ENCODE data around the gene SPOCK1. TPM values are rescaled to one million over a fixed set of nuclear protein-coding genes. Genes with fewer than 3 reads are reported as not detected.

Gene SPOCK1
- total and polyA plus RNA-seq, 2 donors (not counting 3 experiments of a cell fraction or from before 2014, with no cell fraction given): 144 to 280 TPM

GRCh38 chr5:137004279-137004678 lies 494.8 kb downstream of the SPOCK1 start:
- H3K9ac ChIP-seq (replicated peaks; ENCODE audit: extremely low read depth, insufficient read depth, low read length): no peak overlapping the region
- FAIRE-seq (no peak), DNase-seq (ENCODE audit: low read depth, low spot score) (no peak)
- no peaks in the 10 kb centered on the region for H3K27me3 ChIP-seq (ENCODE audit: control insufficient read depth in 2 of 2, insufficient read depth in 2 of 2, low read length in 2 of 2)
- no peaks in the 10 kb centered on the region for H3K9me3 ChIP-seq (replicated peaks; ENCODE audit: control insufficient read depth, insufficient read depth, low read length)
- intact Hi-C loops (cut with micrococcal nuclease): no loop called here
- no peak overlapping the region for H2AFZ ChIP-seq (ENCODE audit: low read depth, low read length)
- H3K9me1 ChIP-seq (replicated peaks; ENCODE audit: control insufficient read depth, extremely low read depth, insufficient read depth, low read length): no peaks in the 10 kb centered on the region
- TF ChIP-seq EZH2 (IDR thresholded peaks at IDR 0.05; ENCODE audit: borderline replicate concordance, low read depth, low read length, severe bottlenecking): no peak
- TF ChIP-seq POLR2AphosphoS5 (IDR thresholded peaks at IDR 0.05; ENCODE audit: insufficient read depth, low read depth, low read length): no peak
- CTCF ChIA-PET: interaction anchor here (0.7 to 1.6 kb wide), 2 partner anchors 9 to 11 kb away, joined by 3 to 6 read pairs; no protein-coding TSS in a partner anchor
- H3K36me3 ChIP-seq (ENCODE audit: control insufficient read depth in 2 of 2, extremely low read depth in 1 of 2, insufficient read depth in 2 of 2, low read length in 2 of 2): no peaks in the 10 kb centered on the region
- dilution Hi-C loops (cut with MboI; ENCODE audit: extremely low pct_ligation_motif_present, low sequenced_read_pairs): no loop called here
- H3K4me1 ChIP-seq (ENCODE audit: control insufficient read depth, extremely low read depth, insufficient read depth, low read length): peaks cover 5% of the 10 kb centered on the region
- no TSS peak for BruUV-seq (replicated peaks)
- H3K27ac ChIP-seq (ENCODE audit: insufficient read depth, low read depth, low read length): no peak overlapping the region
- H3K4me3 ChIP-seq (replicated peaks in 1 of 3; ENCODE audit: insufficient read depth in 1 of 3, low read depth in 1 of 3, low read length in 3 of 3): no peak overlapping the region
- no peaks in the 10 kb centered on the region for H4K20me1 ChIP-seq (replicated peaks; ENCODE audit: control insufficient read depth, extremely low read depth, insufficient read depth, low read length)
- no peak overlapping the region for H3K4me2 ChIP-seq (ENCODE audit: insufficient read depth, low read length)
- H3K79me2 ChIP-seq (ENCODE audit: control insufficient read depth, insufficient read depth, low read length): no peaks in the 10 kb centered on the region
- POLR2A ChIA-PET: no interaction called here

GRCh38 chr5:137001026-137001569 lies 498.0 kb downstream of the SPOCK1 start:
- no peaks in the 10 kb centered on the region for H4K20me1 ChIP-seq (replicated peaks; ENCODE audit: control insufficient read depth, extremely low read depth, insufficient read depth, low read length)
- POLR2A ChIA-PET: no interaction called here
- dilution Hi-C loops (cut with MboI; ENCODE audit: extremely low pct_ligation_motif_present, low sequenced_read_pairs) (no loop called here), intact Hi-C loops (cut with micrococcal nuclease) (no loop called here)
- no peak overlapping the region for H3K4me2 ChIP-seq (ENCODE audit: insufficient read depth, low read length)
- H3K36me3 ChIP-seq (ENCODE audit: control insufficient read depth in 2 of 2, extremely low read depth in 1 of 2, insufficient read depth in 2 of 2, low read length in 2 of 2): no peaks in the 10 kb centered on the region
- H3K27ac ChIP-seq (ENCODE audit: insufficient read depth, low read depth, low read length): no peak overlapping the region
- H3K4me1 ChIP-seq (ENCODE audit: control insufficient read depth, extremely low read depth, insufficient read depth, low read length): peaks cover 5% of the 10 kb centered on the region
- CTCF ChIA-PET: no interaction called here
- no TSS peak for BruUV-seq (replicated peaks)
- no peak overlapping the region for H3K9ac ChIP-seq (replicated peaks; ENCODE audit: extremely low read depth, insufficient read depth, low read length)
- no peaks in the 10 kb centered on the region for H3K9me3 ChIP-seq (replicated peaks; ENCODE audit: control insufficient read depth, insufficient read depth, low read length)
- H3K27me3 ChIP-seq (ENCODE audit: control insufficient read depth in 2 of 2, insufficient read depth in 2 of 2, low read length in 2 of 2): no peaks in the 10 kb centered on the region
- no peaks in the 10 kb centered on the region for H3K79me2 ChIP-seq (ENCODE audit: control insufficient read depth, insufficient read depth, low read length)
- no peak overlapping the region for H2AFZ ChIP-seq (ENCODE audit: low read depth, low read length)
- DNase-seq (ENCODE audit: low read depth, low spot score) (peak; percentile 32), FAIRE-seq (no peak)
- H3K9me1 ChIP-seq (replicated peaks; ENCODE audit: control insufficient read depth, extremely low read depth, insufficient read depth, low read length): no peaks in the 10 kb centered on the region
- no peak overlapping the region for H3K4me3 ChIP-seq (replicated peaks in 1 of 3; ENCODE audit: insufficient read depth in 1 of 3, low read depth in 1 of 3, low read length in 3 of 3)
- TF ChIP-seq FOS (IDR thresholded peaks at IDR 0.05; ENCODE audit: borderline replicate concordance, insufficient read depth, low read length) (no peak), MAX (IDR thresholded peaks at IDR 0.05; ENCODE audit: insufficient read depth, insufficient read length) (no peak), CTCF (IDR thresholded peaks at IDR 0.05; ENCODE audit: extremely low read depth in 1 of 2, insufficient read depth in 1 of 2, low read depth in 1 of 2, low read length in 2 of 2) (no peak), EZH2 (IDR thresholded peaks at IDR 0.05; ENCODE audit: borderline replicate concordance, low read depth, low read length, severe bottlenecking) (no peak), MYC (IDR thresholded peaks at IDR 0.05; ENCODE audit: low read depth, low read length) (no peak), GATA2 (IDR thresholded peaks at IDR 0.05; ENCODE audit: insufficient read depth, insufficient read length, low read depth, low read length) (peak; percentile 69), JUN (IDR thresholded peaks at IDR 0.05; ENCODE audit: borderline replicate concordance, insufficient read depth, insufficient read length, low read depth) (no peak), POLR2A (IDR thresholded peaks at IDR 0.05; ENCODE audit: low read depth, low read length) (no peak)

All from endothelial cell of umbilical vein (primary cell).